ENCODE measurements around the gene ZNF2. TPM values are rescaled to one million over a fixed set of nuclear protein-coding genes. Genes with fewer than 3 reads are reported as not detected.

ZNF2 gene
- total and polyA plus RNA-seq, 2 of the 13 experiments (the other 11 are each of a cell fraction or from before 2014, with no cell fraction given), result 4.3 to 6.1 TPM

DNA sequence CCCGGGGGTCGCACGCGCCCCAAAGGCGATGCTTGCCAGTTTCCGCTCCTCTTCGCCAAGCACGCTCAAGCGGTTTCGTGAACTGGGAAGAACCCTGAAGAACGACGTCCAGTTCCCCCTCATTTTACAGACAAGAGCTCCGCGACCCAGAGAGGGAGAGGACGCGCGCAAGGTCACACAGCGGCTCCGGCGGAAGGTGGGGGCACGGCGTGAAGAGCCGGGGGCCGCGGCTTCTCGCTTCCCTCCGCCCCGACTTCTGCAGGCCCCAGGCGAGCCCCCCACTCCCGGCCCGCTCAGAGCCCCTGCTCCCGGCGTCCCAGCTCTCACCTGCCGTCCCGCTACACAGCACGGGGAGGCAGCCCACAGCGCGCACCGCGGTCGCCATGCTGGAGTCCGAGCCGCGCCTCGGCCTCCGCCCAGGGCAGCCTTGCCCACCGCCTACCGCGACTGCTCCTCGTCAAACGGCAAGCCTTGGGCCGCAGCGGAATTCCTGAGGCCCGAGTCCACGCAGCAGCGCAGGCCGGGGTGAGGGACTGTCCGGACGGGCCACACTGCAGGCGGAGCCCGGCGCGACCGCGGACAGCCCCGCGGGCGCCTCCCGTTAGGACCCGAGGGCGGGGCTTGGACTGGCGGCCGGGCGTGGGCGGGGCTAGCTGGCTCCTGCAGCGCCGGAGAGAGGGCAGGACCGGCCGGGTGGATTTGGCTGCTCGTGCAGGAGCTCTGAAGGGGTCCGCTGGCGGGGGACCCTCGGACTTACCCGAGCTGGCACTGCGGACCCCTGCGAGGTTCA, 44.0 kb upstream of the ZNF2 start, which contains the start of gene MRPS5 (continued):
- TF ChIP-seq ZNF12 (CRISPR knock-in tag; IDR thresholded peaks at IDR 0.05) (peak; percentile 32; the same call in 1 of the 2 replicates), EEA1 (CRISPR knock-in tag; IDR thresholded peaks at IDR 0.05; ENCODE audit: borderline replicate concordance) (peak; percentile 87; the same call in 1 of the 2 replicates), ZFP1 (CRISPR knock-in tag; IDR thresholded peaks at IDR 0.05) (no peak; the same call in 1 of the 2 replicates), ZNF770 (CRISPR knock-in tag; IDR thresholded peaks at IDR 0.05) (peak; percentile 99), SAFB2 (CRISPR knock-in tag; IDR thresholded peaks at IDR 0.05; ENCODE audit: borderline replicate concordance, low read depth) (peak; percentile 90; the same call in 1 of the 2 replicates), ZNF720 (CRISPR knock-in tag; IDR thresholded peaks at IDR 0.05) (no peak), STAT5B (CRISPR knock-in tag; IDR thresholded peaks at IDR 0.05) (no peak; the same call in 1 of the 2 replicates), ZFP36 (IDR thresholded peaks at IDR 0.05; ENCODE audit: borderline replicate concordance, low read depth, low read length, partially characterized antibody) (peak; percentile 93), ATF1 (CRISPR knock-in tag; IDR thresholded peaks at IDR 0.05) (no peak), ZNF142 (CRISPR knock-in tag; IDR thresholded peaks at IDR 0.05) (peak; percentile 63; the same call in 1 of the 2 replicates), MYNN (CRISPR knock-in tag; IDR thresholded peaks at IDR 0.05; ENCODE audit: low read depth) (0 out of 2 replicates have a peak, but pooled peaks have one; percentile 85)
- TF ChIP-seq, protein P1, sequence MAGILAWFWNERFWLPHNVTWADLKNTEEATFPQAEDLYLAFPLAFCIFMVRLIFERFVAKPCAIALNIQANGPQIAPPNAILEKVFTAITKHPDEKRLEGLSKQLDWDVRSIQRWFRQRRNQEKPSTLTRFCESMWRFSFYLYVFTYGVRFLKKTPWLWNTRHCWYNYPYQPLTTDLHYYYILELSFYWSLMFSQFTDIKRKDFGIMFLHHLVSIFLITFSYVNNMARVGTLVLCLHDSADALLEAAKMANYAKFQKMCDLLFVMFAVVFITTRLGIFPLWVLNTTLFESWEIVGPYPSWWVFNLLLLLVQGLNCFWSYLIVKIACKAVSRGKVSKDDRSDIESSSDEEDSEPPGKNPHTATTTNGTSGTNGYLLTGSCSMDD (CRISPR knock-in tag; IDR thresholded peaks at IDR 0.05), result 0 out of 2 replicates have a peak, but pooled peaks have one; percentile 76
- TF ChIP-seq, protein P2, sequence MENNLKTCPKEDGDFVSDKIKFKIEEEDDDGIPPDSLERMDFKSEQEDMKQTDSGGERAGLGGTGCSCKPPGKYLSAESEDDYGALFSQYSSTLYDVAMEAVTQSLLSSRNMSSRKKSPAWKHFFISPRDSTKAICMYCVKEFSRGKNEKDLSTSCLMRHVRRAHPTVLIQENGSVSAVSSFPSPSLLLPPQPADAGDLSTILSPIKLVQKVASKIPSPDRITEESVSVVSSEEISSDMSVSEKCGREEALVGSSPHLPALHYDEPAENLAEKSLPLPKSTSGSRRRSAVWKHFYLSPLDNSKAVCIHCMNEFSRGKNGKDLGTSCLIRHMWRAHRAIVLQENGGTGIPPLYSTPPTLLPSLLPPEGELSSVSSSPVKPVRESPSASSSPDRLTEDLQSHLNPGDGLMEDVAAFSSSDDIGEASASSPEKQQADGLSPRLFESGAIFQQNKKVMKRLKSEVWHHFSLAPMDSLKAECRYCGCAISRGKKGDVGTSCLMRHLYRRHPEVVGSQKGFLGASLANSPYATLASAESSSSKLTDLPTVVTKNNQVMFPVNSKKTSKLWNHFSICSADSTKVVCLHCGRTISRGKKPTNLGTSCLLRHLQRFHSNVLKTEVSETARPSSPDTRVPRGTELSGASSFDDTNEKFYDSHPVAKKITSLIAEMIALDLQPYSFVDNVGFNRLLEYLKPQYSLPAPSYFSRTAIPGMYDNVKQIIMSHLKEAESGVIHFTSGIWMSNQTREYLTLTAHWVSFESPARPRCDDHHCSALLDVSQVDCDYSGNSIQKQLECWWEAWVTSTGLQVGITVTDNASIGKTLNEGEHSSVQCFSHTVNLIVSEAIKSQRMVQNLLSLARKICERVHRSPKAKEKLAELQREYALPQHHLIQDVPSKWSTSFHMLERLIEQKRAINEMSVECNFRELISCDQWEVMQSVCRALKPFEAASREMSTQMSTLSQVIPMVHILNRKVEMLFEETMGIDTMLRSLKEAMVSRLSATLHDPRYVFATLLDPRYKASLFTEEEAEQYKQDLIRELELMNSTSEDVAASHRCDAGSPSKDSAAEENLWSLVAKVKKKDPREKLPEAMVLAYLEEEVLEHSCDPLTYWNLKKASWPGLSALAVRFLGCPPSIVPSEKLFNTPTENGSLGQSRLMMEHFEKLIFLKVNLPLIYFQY (CRISPR knock-in tag; IDR thresholded peaks at IDR 0.05; ENCODE audit: borderline replicate concordance), result no peak

Data from HepG2 (cell line).